Transverse colon (tissue), 4 donors: ENCODE data around the gene ARHGAP45. TPM values are rescaled to one million over a fixed set of nuclear protein-coding genes. Genes with fewer than 3 reads are reported as not detected.
A peak's percentile ranks its signal among the peaks of the same experiment; 100 is the strongest.

ENCODE experiments used
- DNase-seq: peaks from one replicate; pipeline ENCODE4 v3.0.0-alpha.2; 2019
- H3K27ac ChIP-seq, 4 donors: fragments of 200-600 bp; sonication (generic); 2 replicates each; pipeline ENCODE4 v1.5.1; 2016 to 2018; ENCODE audit warnings: inconsistent platforms in 4 of 4
- H3K27me3 ChIP-seq: fragments of 200-600 bp; sonication (generic); 2 replicates; pipeline ENCODE4 v1.5.1; 2017; ENCODE audit warnings: inconsistent platforms
- H3K36me3 ChIP-seq, 4 donors: fragments of 200-600 bp; sonication (generic); 2 replicates each; pipeline ENCODE4 v1.5.1; 2017 to 2019; ENCODE audit warnings: inconsistent platforms in 4 of 4
- H3K4me1 ChIP-seq, 4 donors: fragments of 200-600 bp; sonication (generic); 2 replicates each; pipeline ENCODE4 v1.5.1; 2017 to 2020; ENCODE audit warnings: inconsistent platforms in 4 of 4
- H3K4me3 ChIP-seq, 4 donors: fragments of 200-600 bp; sonication (generic); 1 replicate in 1 of 4; 2 replicates in 3 of 4; pipeline versions ENCODE4 v1.5.1 to v1.6.1; 2017 to 2019; ENCODE audit warnings: inconsistent platforms in 4 of 4
- H3K9me3 ChIP-seq, 2 donors: fragments of 200-600 bp; sonication (generic); 2 replicates each; pipeline ENCODE4 v1.5.1; 2017 to 2019; ENCODE audit warnings: inconsistent platforms in 2 of 2
- CTCF ChIP-seq, 5 experiments: fragments of 200-600 bp in 3 of 5; fragments of 450-650 bp in 2 of 5; sonication (generic) in 3 of 5; IDR thresholded peaks; 1 replicate in 2 of 5; 2 replicates in 3 of 5; pipeline ENCODE4 v1.5.1; 2016 to 2017; ENCODE audit warnings: antibody characterized with exemption in 5 of 5, inconsistent platforms in 3 of 5, mild to moderate bottlenecking in 2 of 5, moderate library complexity in 1 of 5
- EP300 ChIP-seq: sonication (generic); formaldehyde crosslinking; IDR thresholded peaks from one replicate; pipeline ENCODE4 v1.6.1; 2017; ENCODE audit warnings: antibody characterized with exemption, low read depth
- POLR2A ChIP-seq: fragments of 450-650 bp; IDR thresholded peaks from one replicate; pipeline ENCODE4 v1.6.1; 2016; ENCODE audit warnings: antibody characterized with exemption, mild to moderate bottlenecking, moderate library complexity
- POLR2AphosphoS5 ChIP-seq, 3 donors: sonication (generic); formaldehyde crosslinking; IDR thresholded peaks; one replicate each; pipeline ENCODE4 v1.6.1; 2016; ENCODE audit warnings: antibody characterized with exemption in 3 of 3
- WGBS, 2 donors: methylation state at CpG; one replicate each; pipeline ENCODE4 v1.1.5; 2018; ENCODE audit warnings: low coverage in 1 of 2; 5-methylcytosine and 5-hydroxymethylcytosine counted together
- in situ Hi-C, 4 donors: fragments of 200-750 bp; cut with MboI; loops; one replicate each; pipeline versions ENCODE4 v1.15.0 to v1.15.1; 2017; ENCODE audit warnings: low sequenced_read_pairs in 3 of 4, low pct_ligation_motif_present in 1 of 4, low pct_unique_long_range_greater_than_20kb in 1 of 4
- intact Hi-C: fragments of 100-400 bp; cut with DNase I; formaldehyde crosslinking; loops from one replicate; pipeline ENCODE4 v1.15.1; 2023; ENCODE audit warnings: low total_unique reads
- total RNA-seq, 4 donors: library from RNA; depleted of rRNA; stranded (reverse); fragments of >200 nt; gene quantifications; one replicate each; pipeline ENCODE4 v1.1.0, GENCODE V29; 2016

ARHGAP45 gene
- total RNA-seq, 4 donors from 2014 or later, result 10.0 to 174 (median 76.9) TPM

- Histone ChIP-seq H3K4me3 (no peak overlapping the region), H3K27me3 (no peaks in the 10 kb centered on the region), H3K9me3 (peaks cover 0 to 13% of the 10 kb centered on the region in 2 donors), H3K36me3 (no peaks in the 10 kb centered on the region), H3K4me1 (no peaks in the 10 kb centered on the region), H3K27ac (no peak overlapping the region)
- 50 to 53% methylated on average over 1 to 3 of the region's 3 CpGs for WGBS, 2 donors
- no peak for TF ChIP-seq POLR2AphosphoS5 (IDR thresholded peaks at IDR 0.05)
- peak in 3 of 5 experiments; percentile 15 to 42 (median 28) for TF ChIP-seq CTCF (IDR thresholded peaks at IDR 0.05)
- intact Hi-C loops (no loop called here), in situ Hi-C loops (no loop called here)
- no peak for DNase-seq
Observed at GRCh38 chr19:1057176-1057855, 9.7 kb upstream of the ARHGAP45 start.

GRCh38 chr19:1058112-1058511 lies 8.9 kb upstream of the ARHGAP45 start:
- 92% methylated on average over 5 of the region's 5 CpGs; no CpG with 5 or more reads in 1 of the 2 donors for WGBS, 2 donors
- Histone ChIP-seq H3K9me3 (peaks cover 0 to 13% of the 10 kb centered on the region in 2 donors), H3K27me3 (no peaks in the 10 kb centered on the region), H3K36me3 (no peaks in the 10 kb centered on the region), H3K27ac (no peak overlapping the region), H3K4me3 (no peak overlapping the region), H3K4me1 (no peaks in the 10 kb centered on the region)
- intact Hi-C loops (no loop called here), in situ Hi-C loops (no loop called here)
- TF ChIP-seq POLR2A, result no peak
- DNase-seq, result no peak

- TF ChIP-seq POLR2AphosphoS5 (IDR thresholded peaks at IDR 0.05) (no peak), CTCF (IDR thresholded peaks at IDR 0.05) (no peak), POLR2A (no peak), EP300 (no peak)
Observed at GRCh38 chr19:1060689-1061088, 6.3 kb upstream of the ARHGAP45 start.

DNA sequence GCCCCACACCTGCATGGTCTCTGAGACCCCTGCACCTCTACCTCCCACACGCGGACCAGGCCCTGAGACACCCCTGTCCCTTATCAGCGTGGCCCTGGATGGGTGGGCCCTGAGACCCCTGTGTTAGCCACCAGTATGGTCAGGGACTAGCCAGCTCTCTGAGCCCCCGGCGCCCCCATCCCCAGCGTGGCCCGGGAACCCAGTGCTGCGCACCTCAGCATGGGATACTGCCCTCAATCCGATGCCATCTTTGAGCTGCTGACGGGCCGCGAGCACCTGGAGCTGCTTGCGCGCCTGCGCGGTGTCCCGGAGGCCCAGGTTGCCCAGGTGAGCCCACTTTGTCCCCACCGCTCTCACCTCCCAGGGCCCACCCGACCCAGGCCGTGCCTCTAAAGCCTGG lies 5.0 kb upstream of the ARHGAP45 start:
- Histone ChIP-seq H3K9me3 (peaks cover 0 to 11% of the 10 kb centered on the region in 2 donors), H3K36me3 (no peaks in the 10 kb centered on the region), H3K4me1 (peaks cover 23 to 33% (median 28%) of the 10 kb centered on the region in 4 donors), H3K27ac (no peak overlapping the region), H3K4me3 (no peak overlapping the region), H3K27me3 (peaks cover 9% of the 10 kb centered on the region)
- no peak for TF ChIP-seq POLR2AphosphoS5 (IDR thresholded peaks at IDR 0.05)
- TF ChIP-seq EP300, result no peak
- TF ChIP-seq POLR2A, result no peak
- TF ChIP-seq CTCF (IDR thresholded peaks at IDR 0.05), result no peak
- DNase-seq, result no peak
- WGBS, 2 donors, result 92 to 94% methylated on average over 5 to 20 of the region's 20 CpGs
- intact Hi-C loops, result no loop called here
- in situ Hi-C loops, result no loop called here

More at GRCh38 chr19:1060689-1061088, 6.3 kb upstream of the ARHGAP45 start:
- WGBS, 2 donors, result 71% methylated on average over 5 of the region's 5 CpGs; no CpG with 5 or more reads in 1 of the 2 donors
- H3K4me1 ChIP-seq, result peaks cover 12 to 20% (median 16%) of the 10 kb centered on the region in 4 donors
- no peaks in the 10 kb centered on the region for H3K27me3 ChIP-seq
- no peak overlapping the region for H3K4me3 ChIP-seq
- no peaks in the 10 kb centered on the region for H3K36me3 ChIP-seq
- in situ Hi-C loops (no loop called here), intact Hi-C loops (no loop called here)
- no peak overlapping the region for H3K27ac ChIP-seq
- no peak for DNase-seq
- H3K9me3 ChIP-seq, result peaks cover 0 to 13% of the 10 kb centered on the region in 2 donors
